ENCODE measurements around the gene PRSS27. TPM values are rescaled to one million over a fixed set of nuclear protein-coding genes. Genes with fewer than 3 reads are reported as not detected.

Gene PRSS27
- total RNA-seq, 3 donors from 2014 or later = 1.1 to 2.2 (median 1.4) TPM

- no peak for ATAC-seq
- TF ChIP-seq CTCF (IDR thresholded peaks at IDR 0.05) = no peak
- H3K4me3 ChIP-seq = no peak overlapping the region
- peaks cover 4% of the 10 kb centered on the region for H3K4me1 ChIP-seq (ENCODE audit: low read depth)
- H3K36me3 ChIP-seq (ENCODE audit: low read depth) = no peaks in the 10 kb centered on the region
- H3K9me3 ChIP-seq = no peaks in the 10 kb centered on the region
- intact Hi-C loops (cut with DNase I, micrococcal nuclease) = no loop called here
- no peak for DNase-seq
Observed at GRCh38 chr16:2712546-2712945, 7.5 kb downstream of the PRSS27 start.

GRCh38 chr16:2712063-2712441 lies 8.0 kb downstream of the PRSS27 start:
- ATAC-seq (peak; percentile 3), DNase-seq (peak in 1 of 3 donors; percentile 26)
- Histone ChIP-seq H3K36me3 (ENCODE audit: low read depth) (no peaks in the 10 kb centered on the region), H3K4me3 (no peak overlapping the region), H3K9me3 (no peaks in the 10 kb centered on the region), H3K4me1 (ENCODE audit: low read depth) (peaks cover 4% of the 10 kb centered on the region)
- intact Hi-C loops (cut with DNase I, micrococcal nuclease) = no loop called here
- TF ChIP-seq CTCF (IDR thresholded peaks at IDR 0.05) = no peak

- peak; percentile 2 for ATAC-seq
- intact Hi-C loops (cut with DNase I, micrococcal nuclease) = no loop called here
- no peak for DNase-seq
- Histone ChIP-seq H3K9me3 (no peaks in the 10 kb centered on the region), H3K4me1 (ENCODE audit: low read depth) (peaks cover 4% of the 10 kb centered on the region), H3K4me3 (no peak overlapping the region), H3K36me3 (ENCODE audit: low read depth) (no peaks in the 10 kb centered on the region)
- no peak for TF ChIP-seq CTCF (IDR thresholded peaks at IDR 0.05)
Observed at GRCh38 chr16:2711370-2712062, 8.5 kb downstream of the PRSS27 start.

GRCh38 chr16:2710711-2711231 lies 9.3 kb downstream of the PRSS27 start:
- Histone ChIP-seq H3K4me3 (no peak overlapping the region), H3K9me3 (no peaks in the 10 kb centered on the region), H3K36me3 (ENCODE audit: low read depth) (no peaks in the 10 kb centered on the region), H3K4me1 (ENCODE audit: low read depth) (peaks cover 4% of the 10 kb centered on the region)
- ATAC-seq (peak; percentile 14), DNase-seq (peak in 2 of 3 donors; percentile 13 to 45)
- no peak for TF ChIP-seq CTCF (IDR thresholded peaks at IDR 0.05)
- intact Hi-C loops (cut with DNase I, micrococcal nuclease) = no loop called here

GRCh38 chr16:2710021-2710710 lies 9.9 kb downstream of the PRSS27 start:
- DNase-seq (peak in 1 of 3 donors; percentile 15), ATAC-seq (peak; percentile 7)
- no peak overlapping the region for H3K4me3 ChIP-seq
- H3K9me3 ChIP-seq = no peaks in the 10 kb centered on the region
- H3K4me1 ChIP-seq (ENCODE audit: low read depth) = no peaks in the 10 kb centered on the region
- H3K36me3 ChIP-seq (ENCODE audit: low read depth) = no peaks in the 10 kb centered on the region
- no peak for TF ChIP-seq CTCF (IDR thresholded peaks at IDR 0.05)
- intact Hi-C loops (cut with DNase I, micrococcal nuclease) = no loop called here
